H9 (cell line): ENCODE measurements around the gene ZNF768. TPM values are rescaled to one million over a fixed set of nuclear protein-coding genes. Genes with fewer than 3 reads are reported as not detected.
A peak's percentile ranks its signal among the peaks of the same experiment; 100 is the strongest.
"Not testable (repeated sequence)": the region's sequence is repeated elsewhere in the genome, so short reads cannot be mapped to it uniquely, and the experiment has no call there.

Experiments used
- DNase-seq: peaks from one replicate; pipeline ENCODE4 v3.0.0-alpha.2; 2017
- H2AFZ ChIP-seq: one replicate; pipeline ENCODE4 v1.6.1; 2013; ENCODE audit warnings: mild to moderate bottlenecking, low read length, control low read depth, moderate library complexity
- H2AK5ac ChIP-seq: 2 replicates; pipeline ENCODE4 v1.6.1; 2013; ENCODE audit warnings: low read length, control low read depth, mixed read lengths; ENCODE audit not compliant: insufficient read length
- H2BK120ac ChIP-seq: one replicate; pipeline ENCODE4 v1.6.1; 2013; ENCODE audit warnings: low read depth, mild to moderate bottlenecking, low read length, control low read depth, inconsistent platforms; ENCODE audit not compliant: poor library complexity, severe bottlenecking
- H2BK12ac ChIP-seq: 2 replicates; pipeline ENCODE4 v1.6.1; 2013; ENCODE audit warnings: low read length, control low read depth, mixed read lengths, low read depth; ENCODE audit not compliant: insufficient read length
- H2BK15ac ChIP-seq: 2 replicates; pipeline ENCODE4 v1.6.1; 2013; ENCODE audit warnings: low read depth, low read length, control low read depth
- H2BK20ac ChIP-seq: one replicate; pipeline ENCODE4 v1.6.1; 2013; ENCODE audit warnings: low read depth, mild to moderate bottlenecking, low read length, control low read depth, inconsistent platforms; ENCODE audit not compliant: poor library complexity, severe bottlenecking
- H2BK5ac ChIP-seq: 2 replicates; pipeline ENCODE4 v1.6.1; 2013; ENCODE audit warnings: low read length, control low read depth, mixed read lengths; ENCODE audit not compliant: insufficient read length
- H3K14ac ChIP-seq: 2 replicates; pipeline ENCODE4 v1.6.1; 2013; ENCODE audit warnings: low read length, control low read depth; ENCODE audit not compliant: insufficient read depth
- H3K18ac ChIP-seq: 2 replicates; pipeline ENCODE4 v1.6.1; 2013; ENCODE audit warnings: low read depth, mild to moderate bottlenecking, mixed read lengths, low read length, control low read depth; ENCODE audit not compliant: insufficient read length
- H3K23ac ChIP-seq: 2 replicates; pipeline ENCODE4 v1.6.1; 2013; ENCODE audit warnings: low read length, control low read depth, mixed read lengths, low read depth; ENCODE audit not compliant: insufficient read length
- H3K23me2 ChIP-seq: 2 replicates; pipeline ENCODE4 v1.6.1; 2013; ENCODE audit warnings: low read depth, mild to moderate bottlenecking, mixed read lengths, low read length, control low read depth; ENCODE audit not compliant: insufficient read length, poor library complexity, severe bottlenecking
- H3K27ac ChIP-seq: 2 replicates; pipeline ENCODE4 v1.5.1; 2013; ENCODE audit warnings: low read length, control low read depth, mixed read lengths, low read depth; ENCODE audit not compliant: insufficient read length
- H3K27me3 ChIP-seq: 2 replicates; pipeline ENCODE4 v1.6.1; 2013; ENCODE audit warnings: low read length, control low read depth, inconsistent platforms; ENCODE audit not compliant: insufficient read depth
- H3K4ac ChIP-seq: 2 replicates; pipeline ENCODE4 v1.6.1; 2013; ENCODE audit warnings: low read depth, mild to moderate bottlenecking, control low read depth, inconsistent platforms, low read length, moderate library complexity
- H3K4me1 ChIP-seq: 2 replicates; pipeline ENCODE4 v1.6.1; 2013; ENCODE audit warnings: low read length, control low read depth, inconsistent platforms; ENCODE audit not compliant: insufficient read depth
- H3K4me2 ChIP-seq: 2 replicates; pipeline ENCODE4 v1.6.1; 2013; ENCODE audit warnings: low read length, control low read depth, mixed read lengths; ENCODE audit not compliant: insufficient read length, insufficient read depth
- H3K56ac ChIP-seq: 2 replicates; pipeline ENCODE4 v1.6.1; 2013; ENCODE audit warnings: low read depth, mild to moderate bottlenecking, mixed read lengths, low read length, control low read depth; ENCODE audit not compliant: insufficient read length
- H3K79me1 ChIP-seq: 2 replicates; pipeline ENCODE4 v1.6.1; 2013; ENCODE audit warnings: low read depth, mild to moderate bottlenecking, moderate library complexity, low read length, control low read depth, inconsistent platforms; ENCODE audit not compliant: insufficient read depth, poor library complexity, severe bottlenecking
- H3K79me2 ChIP-seq: 2 replicates; pipeline ENCODE4 v1.6.1; 2013; ENCODE audit warnings: low read length, control low read depth, inconsistent platforms; ENCODE audit not compliant: insufficient read depth
- H3K9ac ChIP-seq: 2 replicates; pipeline ENCODE4 v1.6.1; 2013; ENCODE audit warnings: low read length, control low read depth, mixed read lengths; ENCODE audit not compliant: insufficient read length; ENCODE audit errors: extremely low read depth
- H3K9me3 ChIP-seq: one replicate; pipeline ENCODE4 v1.6.1; 2013; ENCODE audit warnings: low read depth, low read length, inconsistent platforms; ENCODE audit not compliant: control insufficient read depth
- H3T11ph ChIP-seq: one replicate; pipeline ENCODE4 v1.6.1; 2013; ENCODE audit warnings: mild to moderate bottlenecking, low read length, control low read depth, inconsistent platforms
- H4K20me1 ChIP-seq: one replicate; pipeline ENCODE4 v1.6.1; 2013; ENCODE audit not compliant: control insufficient read depth, insufficient read length, insufficient read depth
- H4K5ac ChIP-seq: 2 replicates; pipeline ENCODE4 v1.6.1; 2013; ENCODE audit warnings: low read depth, mild to moderate bottlenecking, mixed read lengths, low read length, control low read depth; ENCODE audit not compliant: insufficient read length
- H4K8ac ChIP-seq: replicated peaks from 2 replicates; pipeline ENCODE4 v1.6.1; 2013; ENCODE audit warnings: low read length, control low read depth, mixed read lengths, low read depth; ENCODE audit not compliant: insufficient read length
- H4K91ac ChIP-seq: 2 replicates; pipeline ENCODE4 v1.6.1; 2013; ENCODE audit warnings: low read depth, mild to moderate bottlenecking, moderate library complexity, mixed read lengths, low read length, control low read depth; ENCODE audit not compliant: insufficient read length
- H3K27ac Mint-ChIP-seq, 3 experiments: 2 replicates in 2 of 3; 3 replicates in 1 of 3; pipeline ENCODE4 v1.8.0; 2020 to 2021; ENCODE audit warnings: mixed read lengths in 3 of 3, mild to moderate bottlenecking in 1 of 3, moderate library complexity in 1 of 3
- H3K27me3 Mint-ChIP-seq: 2 replicates; pipeline ENCODE4 v1.8.0; 2021; ENCODE audit warnings: low read depth, mild to moderate bottlenecking, moderate library complexity, mixed read lengths
- H3K36me3 Mint-ChIP-seq, 3 experiments: 2 replicates in 2 of 3; 3 replicates in 1 of 3; pipeline ENCODE4 v1.8.0; 2020 to 2021; ENCODE audit warnings: low read depth in 3 of 3, mixed read lengths in 3 of 3; ENCODE audit not compliant: insufficient read depth in 1 of 3
- H3K4me1 Mint-ChIP-seq, 2 experiments: 2 replicates each; pipeline ENCODE4 v1.8.0; 2020; ENCODE audit warnings: mixed read lengths in 2 of 2
- H3K4me3 Mint-ChIP-seq, 2 experiments: 2 replicates in 1 of 2; 3 replicates in 1 of 2; pipeline ENCODE4 v1.8.0; 2020 to 2021; ENCODE audit warnings: mild to moderate bottlenecking in 2 of 2, mixed read lengths in 2 of 2, moderate library complexity in 1 of 2
- H3K9me3 Mint-ChIP-seq, 2 experiments: 2 replicates in 1 of 2; 3 replicates in 1 of 2; pipeline ENCODE4 v1.8.0; 2020; ENCODE audit warnings: mild to moderate bottlenecking in 2 of 2, mixed read lengths in 2 of 2, moderate library complexity in 1 of 2
- WGBS: extraction: QIAGEN DNeasy Blood & Tissue Kit; methylation state at CpG from one replicate; pipeline ENCODE4 v1.1.7; 2013; ENCODE audit warnings: missing lambda C conversion rate, low lambda C conversion rate, mixed read lengths; ENCODE audit not compliant: insufficient read length; ENCODE audit errors: extremely low coverage; 5-methylcytosine and 5-hydroxymethylcytosine counted together
- total RNA-seq: library from RNA; stranded (reverse); gene quantifications from 2 replicates; pipeline ENCODE4 v1.2.1, GENCODE V29; 2021
- TF ChIP-seq, protein P1 (sequence below): fragments of 200-600 bp; sonication (generic); conservative IDR thresholded peaks from 3 replicates; pipeline ENCODE4 v1.8.0; 2021; ENCODE audit warnings: antibody characterized with exemption, mild to moderate bottlenecking

Gene ZNF768
- total RNA-seq, 1 experiment from 2014 or later = 40.0 TPM

DNA sequence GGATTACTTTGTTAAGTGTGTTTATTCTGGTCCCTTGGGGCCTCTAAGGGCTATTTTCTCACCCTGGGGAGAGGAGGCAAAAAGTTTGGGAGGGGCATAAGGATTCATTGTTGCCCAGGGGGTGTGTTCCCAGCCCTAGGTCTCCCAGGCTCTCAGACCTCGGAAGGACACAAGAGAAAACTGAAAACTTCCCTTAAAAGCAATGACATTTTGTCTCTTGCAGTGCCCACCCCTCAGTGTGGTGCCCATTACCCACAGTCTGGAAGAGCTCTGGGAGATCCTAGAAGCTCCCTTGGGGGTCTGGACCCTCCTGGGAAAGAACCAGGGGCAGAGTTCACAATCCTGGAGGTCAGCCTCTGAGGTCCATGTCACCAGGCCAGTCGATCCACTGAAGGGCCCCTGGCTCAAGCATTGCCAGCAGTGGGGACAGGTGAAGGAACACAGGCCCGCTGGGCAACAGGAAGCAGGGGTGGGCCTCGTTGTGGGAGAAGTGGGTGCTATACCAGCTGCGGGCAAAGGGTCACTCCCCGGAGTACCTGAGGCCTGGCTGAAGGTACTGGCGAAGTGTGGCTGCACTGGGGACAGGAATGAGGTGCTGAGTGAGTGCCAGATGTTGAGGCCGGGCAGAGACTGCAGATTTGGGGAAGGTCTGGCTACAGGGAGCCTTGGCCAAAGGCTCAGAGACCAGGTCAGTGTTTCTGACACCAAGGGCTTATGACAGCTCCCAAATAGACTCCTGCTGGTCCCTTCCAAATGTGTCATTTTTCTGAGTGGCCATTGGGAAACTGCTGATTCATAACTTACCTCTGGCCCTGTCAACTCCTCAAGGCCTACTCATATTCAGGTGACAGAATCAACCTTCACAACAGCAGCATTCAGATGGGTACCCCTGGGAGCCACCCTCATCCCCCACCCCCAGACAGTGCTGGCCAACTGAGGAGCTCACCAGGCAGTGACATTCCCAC is 12.9 kb upstream of the ZNF768 start:
- H3K4ac ChIP-seq = no peak overlapping the region
- no peak overlapping the region for H3T11ph ChIP-seq
- H3K79me2 ChIP-seq = no peaks in the 10 kb centered on the region
- no peak overlapping the region for H2BK15ac ChIP-seq
- H4K20me1 ChIP-seq = no peaks in the 10 kb centered on the region
- peaks cover 12% of the 10 kb centered on the region for H3K23me2 ChIP-seq
- no peak overlapping the region for H3K23ac ChIP-seq
- no peak overlapping the region for H3K56ac ChIP-seq
- no peak overlapping the region for H2BK20ac ChIP-seq
- H3K4me1 ChIP-seq = peaks cover 3% of the 10 kb centered on the region; the same call in 1 of the 2 replicates
- peaks cover 18 to 22% of the 10 kb centered on the region in 2 experiments for H3K4me1 Mint-ChIP-seq
- no peak overlapping the region for H3K27ac ChIP-seq
- no peak overlapping the region for H4K5ac ChIP-seq
- H3K4me3 Mint-ChIP-seq = no peak overlapping the region; a peak in 1 of 5 replicates
- no CpG with 5 or more reads among the region's 8 CpGs for WGBS
- peaks cover 3 to 13% (median 6%) of the 10 kb centered on the region in 3 experiments; a peak in 6 of 7 replicates for H3K36me3 Mint-ChIP-seq
- DNase-seq = no peak
- TF ChIP-seq, protein P1, sequence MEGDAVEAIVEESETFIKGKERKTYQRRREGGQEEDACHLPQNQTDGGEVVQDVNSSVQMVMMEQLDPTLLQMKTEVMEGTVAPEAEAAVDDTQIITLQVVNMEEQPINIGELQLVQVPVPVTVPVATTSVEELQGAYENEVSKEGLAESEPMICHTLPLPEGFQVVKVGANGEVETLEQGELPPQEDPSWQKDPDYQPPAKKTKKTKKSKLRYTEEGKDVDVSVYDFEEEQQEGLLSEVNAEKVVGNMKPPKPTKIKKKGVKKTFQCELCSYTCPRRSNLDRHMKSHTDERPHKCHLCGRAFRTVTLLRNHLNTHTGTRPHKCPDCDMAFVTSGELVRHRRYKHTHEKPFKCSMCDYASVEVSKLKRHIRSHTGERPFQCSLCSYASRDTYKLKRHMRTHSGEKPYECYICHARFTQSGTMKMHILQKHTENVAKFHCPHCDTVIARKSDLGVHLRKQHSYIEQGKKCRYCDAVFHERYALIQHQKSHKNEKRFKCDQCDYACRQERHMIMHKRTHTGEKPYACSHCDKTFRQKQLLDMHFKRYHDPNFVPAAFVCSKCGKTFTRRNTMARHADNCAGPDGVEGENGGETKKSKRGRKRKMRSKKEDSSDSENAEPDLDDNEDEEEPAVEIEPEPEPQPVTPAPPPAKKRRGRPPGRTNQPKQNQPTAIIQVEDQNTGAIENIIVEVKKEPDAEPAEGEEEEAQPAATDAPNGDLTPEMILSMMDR = no peak
- no peak overlapping the region for H2AK5ac ChIP-seq
- no peak overlapping the region for H2BK12ac ChIP-seq
- no peak overlapping the region for H3K18ac ChIP-seq
- no peaks in the 10 kb centered on the region; a peak in 1 of 5 replicates for H3K9me3 Mint-ChIP-seq
- peak overlapping the region in 2 of 3 experiments; percentile 16 to 56; a peak in 5 of 7 replicates for H3K27ac Mint-ChIP-seq
- H3K79me1 ChIP-seq = no peaks in the 10 kb centered on the region
- no peak overlapping the region for H2BK5ac ChIP-seq
- H2BK120ac ChIP-seq = no peak overlapping the region
- no peaks in the 10 kb centered on the region for H3K27me3 ChIP-seq
- no peak overlapping the region for H3K9ac ChIP-seq
- H4K91ac ChIP-seq = no peak overlapping the region
- H2AFZ ChIP-seq = no peak overlapping the region
- no peaks in the 10 kb centered on the region for H3K27me3 Mint-ChIP-seq
- H3K4me2 ChIP-seq = no peak overlapping the region
- no peak overlapping the region for H3K14ac ChIP-seq
- no peak overlapping the region for H4K8ac ChIP-seq
- no peaks in the 10 kb centered on the region for H3K9me3 ChIP-seq

DNA sequence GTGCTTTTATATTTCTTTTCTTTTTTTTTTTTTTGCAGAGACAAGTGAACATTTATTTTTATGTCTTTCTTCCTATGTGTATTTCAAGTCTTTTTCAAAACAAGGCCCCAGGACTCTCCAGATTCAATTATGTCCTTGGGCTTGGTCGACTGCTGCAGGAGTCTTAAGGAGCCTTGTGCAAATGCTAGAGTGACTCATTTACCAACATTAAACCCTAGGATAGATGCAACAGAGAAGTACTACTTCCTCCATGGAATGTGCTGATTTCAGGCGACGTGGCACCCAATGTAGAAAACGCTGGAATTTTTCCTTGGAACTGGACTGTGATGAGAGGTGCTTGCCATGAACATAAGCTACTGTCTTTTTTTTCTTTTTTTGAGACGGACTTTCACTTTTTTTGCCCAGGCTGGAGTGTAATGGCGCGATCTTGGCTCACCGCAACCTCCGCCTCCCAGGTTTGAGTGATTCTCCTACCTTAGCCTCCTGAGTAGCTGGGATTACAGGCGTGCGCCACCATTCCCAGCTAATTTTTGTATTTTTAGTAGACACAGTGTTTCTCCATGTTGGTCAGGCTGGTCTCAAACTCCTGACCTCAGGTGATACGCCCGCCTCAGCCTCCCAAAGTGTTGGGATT is 10.1 kb upstream of the ZNF768 start:
- not testable (repeated sequence) for H4K91ac ChIP-seq, H2BK5ac ChIP-seq, H3K9me3 Mint-ChIP-seq, H3K79me2 ChIP-seq, H3K14ac ChIP-seq, H3T11ph ChIP-seq, H3K9me3 ChIP-seq, H4K5ac ChIP-seq, DNase-seq, H2AFZ ChIP-seq, H2BK12ac ChIP-seq, H3K4me1 ChIP-seq, H3K27me3 Mint-ChIP-seq, H4K20me1 ChIP-seq, H2BK15ac ChIP-seq, H4K8ac ChIP-seq, H3K23ac ChIP-seq, H2AK5ac ChIP-seq, H3K27ac ChIP-seq, H3K56ac ChIP-seq, H3K18ac ChIP-seq, H3K4ac ChIP-seq, H3K79me1 ChIP-seq, H3K27me3 ChIP-seq, H2BK20ac ChIP-seq
- Histone ChIP-seq H3K9ac (peak overlapping the region; percentile 92), H3K23me2 (peaks cover 23% of the 10 kb centered on the region), H3K4me2 (peak overlapping the region; percentile 61), H2BK120ac (peak overlapping the region; percentile 2)
- WGBS = no CpG with 5 or more reads among the region's 13 CpGs
- Mint-ChIP-seq H3K36me3 (peaks cover 9 to 16% (median 14%) of the 10 kb centered on the region in 3 experiments), H3K27ac (peak overlapping the region in 1 of 3 experiments; percentile 90; a peak in 2 of 7 replicates), H3K4me1 (peaks cover 23 to 27% of the 10 kb centered on the region in 2 experiments), H3K4me3 (peak overlapping the region; percentile 77 to 89; a peak in 3 of 5 replicates)
